Keratinocyte (primary cell): ENCODE results near the gene NOS1AP. TPM values are rescaled to one million over a fixed set of nuclear protein-coding genes. Genes with fewer than 3 reads are reported as not detected.
A peak's percentile ranks its signal among the peaks of the same experiment; 100 is the strongest.

Experiments
- DNase-seq: peaks from one replicate; pipeline ENCODE4 v3.0.0-alpha.2; 2011; ENCODE audit warnings: low read depth, missing footprints, low spot score
- FAIRE-seq: peaks from 2 replicates; lab custom pipeline; 2011; peaks lifted over from hg19 to GRCh38; lab: Jason Lieb, UNC
- H2AFZ ChIP-seq: 2 replicates; pipeline ENCODE4 v1.6.0; 2012; ENCODE audit warnings: low read length, control low read depth, inconsistent platforms; ENCODE audit not compliant: control insufficient read depth
- H3K27ac ChIP-seq: 2 replicates; pipeline ENCODE4 v1.5.1; 2011; ENCODE audit warnings: low read length; ENCODE audit not compliant: control insufficient read depth, insufficient read depth
- H3K27me3 ChIP-seq: 3 replicates; pipeline ENCODE4 v1.6.0; 2011; ENCODE audit warnings: low read length; ENCODE audit not compliant: control insufficient read depth, insufficient read depth; ENCODE audit errors: extremely low read depth
- H3K36me3 ChIP-seq, 2 experiments: 2 replicates in 1 of 2; 3 replicates in 1 of 2; pipeline ENCODE4 v1.5.1; 2011; ENCODE audit warnings: low read length in 2 of 2, mild to moderate bottlenecking in 1 of 2; ENCODE audit not compliant: control insufficient read depth in 2 of 2, insufficient read depth in 2 of 2; ENCODE audit errors: extremely low read depth in 1 of 2
- H3K4me1 ChIP-seq: 3 replicates; pipeline ENCODE4 v1.5.1; 2011; ENCODE audit warnings: low read length; ENCODE audit not compliant: control insufficient read depth, insufficient read depth; ENCODE audit errors: extremely low read depth
- H3K4me2 ChIP-seq: 3 replicates; pipeline ENCODE4 v1.6.0; 2011; ENCODE audit warnings: low read depth, low read length; ENCODE audit not compliant: control insufficient read depth, insufficient read depth; ENCODE audit errors: extremely low read depth
- H3K4me3 ChIP-seq, 3 experiments: fragments of 200-600 bp in 1 of 3; sonication (generic) in 1 of 3; 2 replicates in 2 of 3; 3 replicates in 1 of 3; pipeline ENCODE4 v1.5.1; 2011 to 2016; ENCODE audit warnings: low read length in 3 of 3, mild to moderate bottlenecking in 3 of 3, control low read depth in 2 of 3, inconsistent platforms in 1 of 3, low read depth in 1 of 3, mixed read lengths in 1 of 3, mixed run types in 1 of 3, moderate library complexity in 1 of 3; ENCODE audit not compliant: control insufficient read depth in 2 of 3, insufficient read depth in 2 of 3; ENCODE audit errors: extremely low read depth in 1 of 3
- H3K79me2 ChIP-seq: 2 replicates; pipeline ENCODE4 v1.6.0; 2012; ENCODE audit warnings: low read length; ENCODE audit not compliant: control insufficient read depth, insufficient read depth
- H3K9ac ChIP-seq: 3 replicates; pipeline ENCODE4 v1.6.0; 2011; ENCODE audit warnings: low read length; ENCODE audit not compliant: control insufficient read depth, insufficient read depth; ENCODE audit errors: extremely low read depth
- H3K9me1 ChIP-seq: 3 replicates; pipeline ENCODE4 v1.6.0; 2011; ENCODE audit warnings: low read length; ENCODE audit not compliant: control insufficient read depth, insufficient read depth; ENCODE audit errors: extremely low read depth
- H3K9me3 ChIP-seq: 2 replicates; pipeline ENCODE4 v1.5.1; 2012; ENCODE audit warnings: low read depth, low read length; ENCODE audit not compliant: control insufficient read depth
- H4K20me1 ChIP-seq: 3 replicates; pipeline ENCODE4 v1.6.0; 2011; ENCODE audit warnings: low read length; ENCODE audit not compliant: control insufficient read depth, insufficient read depth; ENCODE audit errors: extremely low read depth
- CTCF ChIP-seq, 3 experiments: IDR thresholded peaks in 1 of 3; conservative IDR thresholded peaks in 1 of 3; optimal IDR thresholded peaks in 1 of 3; 2 replicates in 2 of 3; 3 replicates in 1 of 3; pipeline versions ENCODE3 to v1.5.1; 2011; ENCODE audit warnings: low read length in 3 of 3, mild to moderate bottlenecking in 3 of 3, moderate library complexity in 2 of 3, control low read depth in 1 of 3, inconsistent platforms in 1 of 3; ENCODE audit not compliant: insufficient read depth in 2 of 3; ENCODE audit errors: extremely low read depth in 1 of 3
- EZH2 ChIP-seq: IDR thresholded peaks from one replicate; pipeline ENCODE4 v1.6.1; 2012; ENCODE audit warnings: inconsistent platforms, mild to moderate bottlenecking, low read length, moderate library complexity
- dilution Hi-C: fragments of 300-500 bp; cut with MboI; formaldehyde crosslinking; loops from one replicate; pipeline ENCODE4 v1.7.0; 2020; ENCODE audit warnings: low sequenced_read_pairs; ENCODE audit not compliant: extremely low pct_ligation_motif_present
- polyA plus RNA-seq, 5 experiments: library from polyadenylated mRNA; depleted of rRNA in 3 of 5; stranded (reverse) in 3 of 5; stranded (forward) in 1 of 5; unstranded in 1 of 5; fragments of >200 nt; gene quantifications; 1 replicate in 1 of 5; 2 replicates in 3 of 5; 3 replicates in 1 of 5; pipeline versions ENCODE4 v1.2.1 to v1.2.3, GENCODE V29; 2011 to 2012; ENCODE audit warnings: missing spikeins in 2 of 5, low read depth in 1 of 5, low replicate concordance in 1 of 5

The NOS1AP gene
- polyA plus RNA-seq, 1 donor (not counting 4 experiments of a cell fraction or from before 2014, with no cell fraction given): not detected

DNA sequence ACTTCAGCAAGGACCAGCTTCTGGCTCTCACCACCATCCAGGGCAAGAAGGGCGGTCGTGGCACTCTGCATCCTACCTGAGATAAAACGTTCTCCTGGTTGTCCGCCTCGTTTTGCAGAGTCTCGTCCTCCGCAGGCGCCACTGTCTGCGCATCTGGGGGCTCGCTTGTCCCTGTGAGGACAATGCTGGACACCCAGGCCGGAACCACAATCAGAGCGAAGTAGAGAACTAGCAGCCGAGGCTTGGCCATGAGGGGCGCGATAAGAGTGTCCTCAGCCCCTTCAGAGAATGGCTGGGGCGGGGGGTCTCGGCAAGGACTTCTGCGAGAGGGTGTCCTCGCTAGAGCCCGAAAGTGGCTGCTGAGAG lies 46.3 kb upstream of the NOS1AP start:
- H3K9ac ChIP-seq: no peak overlapping the region
- no peak for FAIRE-seq
- DNase-seq: no peak
- H3K4me2 ChIP-seq: peak overlapping the region; percentile 96
- TF ChIP-seq EZH2: no peak
- no peak for TF ChIP-seq CTCF (optimal IDR thresholded peaks at IDR 0.05 in 1 of 3, IDR thresholded peaks at IDR 0.05 in 1 of 3, conservative IDR thresholded peaks at IDR 0.05 in 1 of 3; ENCODE audit: extremely low read depth in 1 of 3, insufficient read depth in 2 of 3, low read length in 3 of 3)
- H3K27ac ChIP-seq: no peak overlapping the region
- H3K4me1 ChIP-seq: peaks cover 9% of the 10 kb centered on the region
- H3K9me1 ChIP-seq: no peaks in the 10 kb centered on the region
- peak overlapping the region; percentile 91 for H2AFZ ChIP-seq
- no peaks in the 10 kb centered on the region for H4K20me1 ChIP-seq
- H3K36me3 ChIP-seq: no peaks in the 10 kb centered on the region
- H3K79me2 ChIP-seq: no peaks in the 10 kb centered on the region
- peak overlapping the region; percentile 55 to 82 (median 72) for H3K4me3 ChIP-seq
- no peaks in the 10 kb centered on the region for H3K9me3 ChIP-seq
- H3K27me3 ChIP-seq: peaks cover 12% of the 10 kb centered on the region
- dilution Hi-C loops: no loop called here

- FAIRE-seq (peak; percentile 84), DNase-seq (no peak)
- Histone ChIP-seq H4K20me1 (no peaks in the 10 kb centered on the region), H3K9me3 (no peaks in the 10 kb centered on the region), H2AFZ (peak within 1 kb of the TSS; percentile 91), H3K27ac (no peak within 1 kb of the TSS), H3K9ac (peak within 1 kb of the TSS; percentile 57), H3K79me2 (no peaks in the 10 kb centered on the region), H3K4me3 (peak within 1 kb of the TSS; percentile 55 to 82 (median 72)), H3K4me1 (peaks cover 9% of the 10 kb centered on the region), H3K27me3 (peaks cover 14% of the 10 kb centered on the region), H3K9me1 (no peaks in the 10 kb centered on the region), H3K36me3 (no peaks in the 10 kb centered on the region), H3K4me2 (peak within 1 kb of the TSS; percentile 96)
- dilution Hi-C loops: no loop called here
- peak; percentile 62 for TF ChIP-seq EZH2
- peak in 2 of 3 experiments; percentile 45 to 59 for TF ChIP-seq CTCF (optimal IDR thresholded peaks at IDR 0.05 in 1 of 3, IDR thresholded peaks at IDR 0.05 in 1 of 3, conservative IDR thresholded peaks at IDR 0.05 in 1 of 3; ENCODE audit: extremely low read depth in 1 of 3, insufficient read depth in 2 of 3, low read length in 3 of 3)
Measured at GRCh38 chr1:162023547-162024501, 45.7 kb upstream of the NOS1AP start, which contains the start of gene OLFML2B. Gene OLFML2B, minus strand, starts transcription at chr1:162023869. Its CDS starts 439 bp downstream, at chr1:162023430.
